HG02943 (cell line): ENCODE results near the gene DZIP1L.

Source experiments
- ATAC-seq: cut with Tn5 transposase; IDR thresholded peaks from one replicate; pipeline ENCODE4 v1.9.1; 2021; ENCODE audit warnings: mild to moderate bottlenecking, low read depth, moderate library complexity; ENCODE audit not compliant: unreplicated experiment

The DZIP1L gene

DNA sequence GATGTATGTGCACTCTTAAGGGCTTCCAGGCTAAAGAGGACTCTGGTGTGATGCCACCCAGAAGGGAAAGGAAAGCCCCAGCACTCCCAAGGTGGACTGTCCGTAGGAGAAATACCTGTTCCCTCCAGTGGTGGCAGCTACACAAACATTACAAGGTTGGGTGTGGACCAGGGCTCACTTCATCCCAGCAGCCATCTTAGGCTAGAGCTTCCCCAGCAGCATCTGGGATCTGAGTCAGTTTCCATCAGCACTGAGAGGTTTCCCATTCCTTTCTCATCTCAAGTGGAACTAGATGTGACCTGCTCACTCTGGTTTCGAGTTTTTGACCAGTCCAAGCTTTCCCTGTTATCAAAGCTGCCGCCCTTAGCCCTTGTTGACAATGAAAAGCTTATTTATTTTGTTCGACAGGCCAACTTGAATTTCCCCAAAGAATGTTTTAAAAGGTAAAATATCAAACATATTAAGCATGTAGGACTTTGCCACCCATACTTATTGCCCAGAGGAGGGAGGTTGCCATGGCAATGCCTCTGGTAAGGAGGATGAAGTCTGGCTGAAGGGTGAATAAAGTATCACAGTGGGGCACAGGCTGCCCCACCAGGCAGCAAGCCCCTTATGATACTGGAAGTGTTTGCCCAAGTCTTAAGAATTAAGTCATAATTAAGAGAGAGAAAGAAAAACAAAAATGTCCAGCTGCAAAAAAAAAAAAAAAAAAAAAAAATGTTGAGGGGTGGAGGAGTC, 76.5 kb downstream of the DZIP1L start:
- ATAC-seq: no peak

DNA sequence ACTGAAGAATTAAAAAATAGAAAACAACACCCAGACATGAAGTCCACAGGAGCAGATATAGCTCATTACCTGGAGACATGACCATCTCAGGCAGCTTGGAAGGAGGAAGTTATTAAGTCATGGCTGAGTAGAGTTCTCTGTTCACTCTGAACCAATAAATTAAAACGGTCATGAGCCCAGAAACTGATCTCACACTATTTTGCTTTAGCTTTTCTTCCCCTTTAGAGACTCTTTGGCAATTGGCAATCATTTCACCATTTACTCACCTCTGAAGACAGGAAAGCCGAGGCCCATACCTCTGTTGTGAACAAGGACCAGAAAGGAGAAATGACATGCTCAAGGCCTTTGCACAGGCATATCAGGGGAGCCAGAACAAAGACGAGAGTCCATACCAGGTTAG, 78.8 kb downstream of the DZIP1L start:
- ATAC-seq: no peak

DNA sequence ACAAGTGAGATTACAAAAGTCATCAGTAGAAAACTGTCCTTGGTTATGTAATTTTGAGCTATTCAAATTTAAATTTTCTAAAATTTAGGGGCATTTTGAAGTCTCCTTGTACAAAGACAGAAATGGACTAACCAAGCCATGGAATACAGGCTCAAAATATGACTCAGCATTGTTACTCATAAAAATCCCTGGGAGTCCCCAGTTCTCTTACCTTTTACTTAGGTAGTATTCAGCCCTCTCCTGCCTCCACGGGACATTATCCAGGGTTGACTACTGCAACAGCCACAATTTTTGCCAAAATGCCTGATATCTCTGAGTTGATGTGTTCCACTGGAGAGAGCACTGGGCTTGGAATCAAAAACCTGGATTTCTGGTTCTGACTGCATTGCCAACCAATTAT, 80.5 kb downstream of the DZIP1L start:
- ATAC-seq: no peak

DNA sequence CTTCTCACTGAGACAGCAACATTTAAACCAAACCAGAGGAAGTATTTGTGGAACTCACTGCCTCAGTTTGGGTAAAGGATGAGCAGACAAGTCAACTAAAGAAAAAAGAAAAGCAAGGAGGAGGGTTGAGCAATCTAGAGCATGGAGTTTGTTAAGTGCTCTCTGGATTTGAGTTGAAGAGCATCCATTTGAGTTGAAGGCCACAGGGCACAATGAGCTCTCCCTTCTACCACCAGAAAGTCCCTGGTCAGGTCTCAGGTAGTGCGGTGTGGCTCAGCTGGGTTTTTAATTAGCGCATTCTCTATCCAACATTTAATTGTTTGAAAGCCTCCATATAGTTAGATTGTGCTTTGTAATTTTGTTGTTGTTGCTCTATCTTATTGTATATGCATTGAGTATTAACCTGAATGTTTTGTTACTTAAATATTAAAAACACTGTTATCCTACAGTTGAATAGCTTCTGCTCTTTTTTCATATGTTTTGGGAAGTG, 82.2 kb downstream of the DZIP1L start:
- ATAC-seq: no peak

DNA sequence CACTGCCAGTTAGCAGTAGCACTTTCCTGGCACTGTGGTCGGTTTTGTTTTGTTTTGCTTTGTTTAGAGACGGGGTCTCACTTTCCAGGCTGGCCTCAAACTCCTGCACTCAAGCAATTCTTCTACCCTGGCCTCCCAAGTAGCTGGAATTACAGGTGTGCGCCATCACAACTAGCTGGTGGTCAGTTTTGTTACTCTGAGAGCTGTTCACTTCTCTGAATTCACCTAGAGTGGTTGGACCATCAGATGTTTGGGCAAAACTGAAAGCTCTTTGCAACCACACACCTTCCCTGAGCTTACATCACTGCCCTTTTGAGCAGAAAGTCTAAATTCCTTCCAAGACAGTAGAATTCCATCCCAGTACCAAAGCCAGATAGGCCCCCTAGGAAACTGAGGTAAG, 82.8 kb downstream of the DZIP1L start:
- ATAC-seq: no peak

DNA sequence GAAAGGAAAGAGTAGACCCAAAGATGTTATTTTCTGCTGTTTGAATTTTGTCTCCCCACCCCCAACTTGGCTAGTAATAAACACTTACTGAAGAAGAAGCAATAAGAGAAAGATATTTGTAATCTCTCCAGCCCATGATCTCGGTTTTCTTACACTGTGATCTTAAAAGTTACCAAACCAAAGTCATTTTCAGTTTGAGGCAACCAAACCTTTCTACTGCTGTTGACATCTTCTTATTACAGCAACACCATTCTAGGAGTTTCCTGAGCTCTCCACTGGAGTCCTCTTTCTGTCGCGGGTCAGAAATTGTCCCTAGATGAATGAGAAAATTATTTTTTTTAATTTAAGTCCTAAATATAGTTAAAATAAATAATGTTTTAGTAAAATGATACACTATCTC, 83.9 kb downstream of the DZIP1L start:
- ATAC-seq: no peak

DNA sequence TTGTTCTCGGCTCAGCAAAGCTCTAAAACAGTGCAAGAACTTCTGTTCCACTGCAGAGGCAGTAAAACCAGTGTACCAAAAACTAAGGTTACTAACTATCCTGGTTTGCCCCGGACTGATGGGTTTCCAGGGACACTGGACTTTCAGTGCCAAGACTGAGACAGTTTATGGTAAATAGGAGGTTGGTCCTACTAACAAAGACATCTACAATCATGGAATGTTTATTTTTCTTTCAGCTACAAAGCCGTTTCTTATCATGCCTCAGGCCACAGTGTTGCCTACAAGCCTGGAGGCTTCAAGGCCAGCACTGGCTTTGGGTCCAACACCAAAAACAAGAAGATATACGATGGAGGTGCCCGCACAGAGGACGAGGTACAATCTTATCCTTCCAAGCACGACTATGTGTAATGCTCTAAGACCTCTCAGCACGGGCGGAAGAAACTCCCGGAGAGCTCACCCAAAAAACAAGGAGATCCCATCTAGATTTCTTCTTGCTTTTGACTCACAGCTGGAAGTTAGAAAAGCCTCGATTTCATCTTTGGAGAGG, 84.6 kb downstream of the DZIP1L start:
- no peak for ATAC-seq

DNA sequence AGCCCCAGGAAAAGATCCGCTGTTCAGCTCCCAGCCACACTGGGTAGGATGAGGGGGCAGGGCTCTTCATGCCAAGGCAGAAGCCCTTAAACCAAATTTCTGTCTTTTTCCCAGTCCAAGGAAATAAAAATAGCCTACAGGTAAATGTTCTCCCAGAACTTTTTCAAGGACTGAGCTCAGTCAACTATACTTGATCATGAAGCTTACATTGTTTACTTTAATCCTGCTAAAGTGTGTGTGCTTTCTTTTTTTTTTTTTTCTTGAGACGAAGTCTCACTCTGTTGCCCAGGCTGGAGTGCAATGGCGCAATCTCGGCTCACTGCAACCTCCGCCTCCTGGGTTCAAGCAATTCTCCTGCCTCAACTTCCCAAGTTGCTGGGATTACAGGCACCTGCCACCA, 87.6 kb downstream of the DZIP1L start:
- ATAC-seq: no peak

DNA sequence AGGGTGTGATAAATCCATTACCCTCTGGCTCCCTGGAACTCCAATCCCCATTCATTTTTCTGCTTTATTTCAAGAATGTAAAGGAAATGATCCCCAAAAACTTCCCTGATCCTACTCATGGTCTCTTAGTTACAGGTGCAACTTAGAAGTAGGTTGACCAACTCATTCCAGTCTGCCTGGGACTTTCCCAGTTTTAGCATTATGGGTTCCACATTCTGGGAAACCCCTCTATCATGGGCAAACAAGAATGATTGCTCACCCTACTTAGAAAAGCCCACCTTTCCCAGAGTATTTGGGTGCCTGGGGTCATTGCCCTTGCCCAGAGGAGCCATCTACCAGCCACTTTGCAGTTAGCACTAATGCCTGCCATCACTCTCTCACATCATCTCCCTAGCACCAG, 89.9 kb downstream of the DZIP1L start:
- no peak for ATAC-seq

DNA sequence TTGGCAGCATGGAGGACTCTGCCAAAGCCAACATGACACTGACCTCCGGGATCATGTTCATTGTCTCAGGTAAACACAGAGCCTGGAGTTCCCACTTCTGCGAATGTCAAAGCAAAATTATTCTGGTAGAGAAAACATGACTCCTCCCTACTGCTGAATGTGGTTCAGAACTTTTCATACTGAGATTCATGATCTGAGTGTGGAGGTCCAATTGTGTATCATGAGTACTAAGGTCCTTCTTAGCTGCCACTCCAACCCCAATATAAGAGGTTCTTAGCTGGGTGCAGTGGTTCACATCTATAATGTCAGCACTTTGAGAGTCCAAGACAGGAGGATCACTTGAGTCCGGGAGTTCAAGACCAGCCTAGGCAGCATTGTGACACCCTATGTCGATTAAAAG, 91.7 kb downstream of the DZIP1L start:
- no peak for ATAC-seq

DNA sequence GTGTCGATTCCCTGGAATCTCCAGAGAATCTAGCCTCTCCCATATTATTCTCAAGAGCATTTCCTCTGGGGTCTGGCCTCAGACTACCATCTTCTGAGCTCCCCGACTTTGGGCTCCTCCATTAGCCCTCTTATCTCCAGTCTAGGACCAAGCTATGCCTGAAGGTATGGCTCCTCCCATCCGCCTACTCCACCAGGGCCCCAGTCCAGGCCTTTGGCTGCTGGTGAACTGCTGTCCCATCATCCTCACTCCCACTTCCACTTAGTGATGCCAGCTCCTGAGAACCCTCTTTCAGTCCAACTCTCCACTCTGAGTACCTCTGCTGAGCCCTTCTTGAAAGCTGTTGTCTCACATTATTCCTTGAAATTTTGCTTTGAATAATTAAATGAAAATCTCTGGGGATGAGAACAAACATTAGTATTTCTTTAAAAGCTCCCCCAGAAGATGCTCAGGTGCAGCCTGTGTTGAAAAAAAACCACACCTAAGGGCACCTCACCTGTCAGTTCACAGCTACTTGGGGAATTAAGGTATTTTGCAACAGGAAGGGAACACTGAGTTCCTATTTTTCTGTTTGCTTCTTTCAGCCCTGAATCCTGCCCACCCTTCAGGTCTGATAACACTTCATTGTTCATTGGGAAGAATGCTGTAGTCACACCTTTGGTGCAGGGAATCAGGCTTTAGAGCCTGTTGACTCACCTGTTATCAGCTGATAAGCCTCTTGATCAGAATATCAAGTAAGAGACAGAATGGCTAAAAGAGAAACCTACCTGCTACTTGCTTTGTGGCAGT, 95.9 kb downstream of the DZIP1L start:
- no peak for ATAC-seq

DNA sequence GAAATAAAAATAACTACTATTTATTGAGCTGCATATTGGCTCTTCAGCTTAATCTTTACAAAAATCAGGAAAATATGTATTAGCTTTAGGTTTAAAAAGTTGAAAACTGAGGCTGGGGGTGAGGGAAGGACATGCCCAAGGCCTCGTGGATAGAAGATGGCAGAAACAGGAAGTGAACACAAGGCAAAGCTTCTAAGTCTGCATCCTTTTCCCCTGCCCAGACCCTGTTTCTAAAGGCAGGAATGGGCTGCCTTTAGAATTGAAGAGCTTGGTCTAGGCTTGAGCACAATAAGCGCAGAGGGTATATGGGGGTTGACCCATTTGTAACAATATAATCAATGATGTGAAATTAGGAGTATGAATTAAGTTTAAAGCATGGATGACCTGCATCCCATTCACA, 99.3 kb downstream of the DZIP1L start:
- ATAC-seq: no peak

DNA sequence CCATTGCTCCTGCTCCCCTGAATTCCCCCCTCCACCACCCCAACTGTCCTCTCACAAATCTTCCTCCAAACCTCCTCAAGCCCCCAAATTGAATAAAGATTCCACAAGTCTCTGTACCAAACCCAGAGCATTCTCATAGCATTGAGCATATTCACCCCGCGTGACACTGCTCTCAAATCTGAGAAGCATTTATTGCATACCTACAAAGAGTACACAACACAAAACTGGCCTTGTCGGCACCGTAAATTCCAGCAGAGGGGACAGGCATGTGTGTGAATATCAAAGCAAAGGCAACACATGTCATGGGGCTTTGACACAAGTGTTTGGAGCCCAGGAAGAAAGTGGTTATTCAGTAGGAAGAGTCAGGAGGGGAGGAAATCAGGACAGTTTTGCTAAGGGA, 102.9 kb downstream of the DZIP1L start:
- ATAC-seq: no peak
